Left colon (tissue), 2 donors: ENCODE measurements around the gene SLC17A9. TPM values are rescaled to one million over a fixed set of nuclear protein-coding genes. Genes with fewer than 3 reads are reported as not detected.

Experiments
- total RNA-seq, 2 donors: library from RNA; stranded (reverse); fragmentation: NEBNext Ultra II Directional; extraction: Animal tissue kit (Norgen Biotek cat#: 25700); gene quantifications; one replicate each; pipeline ENCODE4 v1.2.1, GENCODE V29; 2021
- donor health status: DM: no; HTN: no; CAD: no.
- donor health status: DM: yes; HTN: yes; CAD: no.

SLC17A9 gene
- total RNA-seq, 2 donors from 2014 or later, result 17.7 to 28.1 TPM

Other genes starting within 250 kb of the SLC17A9 start
- gene NTSR1, start 243.9 kb upstream of the SLC17A9 start, total RNA-seq, result 1 to 10 TPM in 1 of 2 donors, not detected in 1; 2.3 TPM
- 10 to 100 TPM in 1 of 2 donors, 1 to 10 TPM in 1; 8.1 to 10.6 TPM for gene MRGBP, start 156.2 kb upstream of the SLC17A9 start, total RNA-seq
- gene OGFR, start 147.9 kb upstream of the SLC17A9 start, total RNA-seq, result 10 to 100 TPM; 39.5 to 41.0 TPM
- 1 to 10 TPM; 2.3 to 2.8 TPM for gene COL9A3, start 135.7 kb upstream of the SLC17A9 start, total RNA-seq
- gene TCFL5, start 90.9 kb upstream of the SLC17A9 start, total RNA-seq, result 1 to 10 TPM; 5.9 to 6.5 TPM
- gene DIDO1, start 26.2 kb upstream of the SLC17A9 start, total RNA-seq, result 10 to 100 TPM; 50.5 to 55.3 TPM
- gene GID8, start 14.6 kb upstream of the SLC17A9 start, total RNA-seq, result 10 to 100 TPM; 30.7 to 37.7 TPM
- not detected for gene BHLHE23, start 54.3 kb downstream of the SLC17A9 start, total RNA-seq